ENCODE results near the gene ORAI3. TPM values are rescaled to one million over a fixed set of nuclear protein-coding genes. Genes with fewer than 3 reads are reported as not detected.

Gene ORAI3
- total and polyA plus RNA-seq, 2 of the 13 experiments (the other 11 are each of a cell fraction or from before 2014, with no cell fraction given), result 11.4 to 32.0 TPM

DNA sequence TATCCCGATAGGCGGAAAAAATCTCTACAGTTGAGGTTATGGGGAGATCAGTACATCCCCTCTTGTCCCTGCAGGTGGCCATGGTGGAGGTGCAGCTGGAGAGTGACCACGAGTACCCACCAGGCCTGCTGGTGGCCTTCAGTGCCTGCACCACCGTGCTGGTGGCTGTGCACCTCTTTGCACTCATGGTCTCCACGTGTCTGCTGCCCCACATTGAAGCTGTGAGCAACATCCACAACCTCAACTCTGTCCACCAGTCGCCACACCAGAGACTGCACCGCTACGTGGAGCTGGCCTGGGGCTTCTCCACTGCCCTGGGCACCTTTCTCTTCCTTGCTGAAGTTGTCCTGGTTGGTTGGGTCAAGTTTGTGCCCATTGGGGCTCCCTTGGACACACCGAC, 4.2 kb downstream of the ORAI3 start (continued):
- TF ChIP-seq SKIL (CRISPR knock-in tag; IDR thresholded peaks at IDR 0.05; ENCODE audit: borderline replicate concordance), result no peak
- TF ChIP-seq ZIK1 (CRISPR knock-in tag; IDR thresholded peaks at IDR 0.05; ENCODE audit: borderline replicate concordance, low read depth), result no peak
- TF ChIP-seq, protein P1, sequence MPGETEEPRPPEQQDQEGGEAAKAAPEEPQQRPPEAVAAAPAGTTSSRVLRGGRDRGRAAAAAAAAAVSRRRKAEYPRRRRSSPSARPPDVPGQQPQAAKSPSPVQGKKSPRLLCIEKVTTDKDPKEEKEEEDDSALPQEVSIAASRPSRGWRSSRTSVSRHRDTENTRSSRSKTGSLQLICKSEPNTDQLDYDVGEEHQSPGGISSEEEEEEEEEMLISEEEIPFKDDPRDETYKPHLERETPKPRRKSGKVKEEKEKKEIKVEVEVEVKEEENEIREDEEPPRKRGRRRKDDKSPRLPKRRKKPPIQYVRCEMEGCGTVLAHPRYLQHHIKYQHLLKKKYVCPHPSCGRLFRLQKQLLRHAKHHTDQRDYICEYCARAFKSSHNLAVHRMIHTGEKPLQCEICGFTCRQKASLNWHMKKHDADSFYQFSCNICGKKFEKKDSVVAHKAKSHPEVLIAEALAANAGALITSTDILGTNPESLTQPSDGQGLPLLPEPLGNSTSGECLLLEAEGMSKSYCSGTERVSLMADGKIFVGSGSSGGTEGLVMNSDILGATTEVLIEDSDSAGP (CRISPR knock-in tag; IDR thresholded peaks at IDR 0.05; ENCODE audit: borderline replicate concordance), result peak; percentile 64; the same call in 1 of the 2 replicates
- TF ChIP-seq, protein P2, sequence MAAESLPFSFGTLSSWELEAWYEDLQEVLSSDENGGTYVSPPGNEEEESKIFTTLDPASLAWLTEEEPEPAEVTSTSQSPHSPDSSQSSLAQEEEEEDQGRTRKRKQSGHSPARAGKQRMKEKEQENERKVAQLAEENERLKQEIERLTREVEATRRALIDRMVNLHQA (CRISPR knock-in tag; IDR thresholded peaks at IDR 0.05), result no peak
- TF ChIP-seq BORCS8-MEF2B (CRISPR knock-in tag; IDR thresholded peaks at IDR 0.05), result no peak
- TF ChIP-seq ISL2 (CRISPR knock-in tag; IDR thresholded peaks at IDR 0.05), result no peak
- TF ChIP-seq CBFB (CRISPR knock-in tag; IDR thresholded peaks at IDR 0.05), result no peak
- TF ChIP-seq, protein P3, sequence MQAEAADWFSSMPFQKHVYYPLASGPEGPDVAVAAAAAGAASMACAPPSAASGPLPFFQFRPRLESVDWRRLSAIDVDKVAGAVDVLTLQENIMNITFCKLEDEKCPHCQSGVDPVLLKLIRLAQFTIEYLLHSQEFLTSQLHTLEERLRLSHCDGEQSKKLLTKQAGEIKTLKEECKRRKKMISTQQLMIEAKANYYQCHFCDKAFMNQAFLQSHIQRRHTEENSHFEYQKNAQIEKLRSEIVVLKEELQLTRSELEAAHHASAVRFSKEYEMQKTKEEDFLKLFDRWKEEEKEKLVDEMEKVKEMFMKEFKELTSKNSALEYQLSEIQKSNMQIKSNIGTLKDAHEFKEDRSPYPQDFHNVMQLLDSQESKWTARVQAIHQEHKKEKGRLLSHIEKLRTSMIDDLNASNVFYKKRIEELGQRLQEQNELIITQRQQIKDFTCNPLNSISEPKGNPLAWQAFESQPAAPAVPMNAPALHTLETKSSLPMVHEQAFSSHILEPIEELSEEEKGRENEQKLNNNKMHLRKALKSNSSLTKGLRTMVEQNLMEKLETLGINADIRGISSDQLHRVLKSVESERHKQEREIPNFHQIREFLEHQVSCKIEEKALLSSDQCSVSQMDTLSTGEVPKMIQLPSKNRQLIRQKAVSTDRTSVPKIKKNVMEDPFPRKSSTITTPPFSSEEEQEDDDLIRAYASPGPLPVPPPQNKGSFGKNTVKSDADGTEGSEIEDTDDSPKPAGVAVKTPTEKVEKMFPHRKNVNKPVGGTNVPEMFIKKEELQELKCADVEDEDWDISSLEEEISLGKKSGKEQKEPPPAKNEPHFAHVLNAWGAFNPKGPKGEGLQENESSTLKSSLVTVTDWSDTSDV (CRISPR knock-in tag; IDR thresholded peaks at IDR 0.05), result peak; percentile 6; the same call in 1 of the 2 replicates
- no peak for TF ChIP-seq ZNF552 (CRISPR knock-in tag; IDR thresholded peaks at IDR 0.05; ENCODE audit: borderline replicate concordance)
- TF ChIP-seq KDM6A (CRISPR knock-in tag; IDR thresholded peaks at IDR 0.05; ENCODE audit: low read depth), result no peak
- TF ChIP-seq ZFP62 (CRISPR knock-in tag; IDR thresholded peaks at IDR 0.05), result no peak
- TF ChIP-seq, protein P4, sequence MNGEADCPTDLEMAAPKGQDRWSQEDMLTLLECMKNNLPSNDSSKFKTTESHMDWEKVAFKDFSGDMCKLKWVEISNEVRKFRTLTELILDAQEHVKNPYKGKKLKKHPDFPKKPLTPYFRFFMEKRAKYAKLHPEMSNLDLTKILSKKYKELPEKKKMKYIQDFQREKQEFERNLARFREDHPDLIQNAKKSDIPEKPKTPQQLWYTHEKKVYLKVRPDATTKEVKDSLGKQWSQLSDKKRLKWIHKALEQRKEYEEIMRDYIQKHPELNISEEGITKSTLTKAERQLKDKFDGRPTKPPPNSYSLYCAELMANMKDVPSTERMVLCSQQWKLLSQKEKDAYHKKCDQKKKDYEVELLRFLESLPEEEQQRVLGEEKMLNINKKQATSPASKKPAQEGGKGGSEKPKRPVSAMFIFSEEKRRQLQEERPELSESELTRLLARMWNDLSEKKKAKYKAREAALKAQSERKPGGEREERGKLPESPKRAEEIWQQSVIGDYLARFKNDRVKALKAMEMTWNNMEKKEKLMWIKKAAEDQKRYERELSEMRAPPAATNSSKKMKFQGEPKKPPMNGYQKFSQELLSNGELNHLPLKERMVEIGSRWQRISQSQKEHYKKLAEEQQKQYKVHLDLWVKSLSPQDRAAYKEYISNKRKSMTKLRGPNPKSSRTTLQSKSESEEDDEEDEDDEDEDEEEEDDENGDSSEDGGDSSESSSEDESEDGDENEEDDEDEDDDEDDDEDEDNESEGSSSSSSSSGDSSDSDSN (CRISPR knock-in tag; IDR thresholded peaks at IDR 0.05), result no peak
- peak; percentile 59; the same call in 1 of the 2 replicates for TF ChIP-seq ZNF768 (CRISPR knock-in tag; IDR thresholded peaks at IDR 0.05)
- TF ChIP-seq ZNF558 (CRISPR knock-in tag; IDR thresholded peaks at IDR 0.05; ENCODE audit: borderline replicate concordance), result no peak
- no peak for TF ChIP-seq STAT6 (CRISPR knock-in tag; IDR thresholded peaks at IDR 0.05; ENCODE audit: borderline replicate concordance)
- no peak for TF ChIP-seq ZNF263 (CRISPR knock-in tag; IDR thresholded peaks at IDR 0.05)
- no peak for TF ChIP-seq ASH2L (IDR thresholded peaks at IDR 0.05; ENCODE audit: insufficient read length, low read depth, low read length)
